IPS-20b (cell line): ENCODE results near the gene LRRC37A3.
"Not testable (repeated sequence)": the region's sequence is repeated elsewhere in the genome, so short reads cannot be mapped to it uniquely, and the experiment has no call there.

ENCODE experiments used
- H3K27ac ChIP-seq: one replicate; pipeline ENCODE4 v1.5.1; 2013; ENCODE audit warnings: low read length
- H3K27me3 ChIP-seq: 2 replicates; pipeline ENCODE4 v1.6.1; 2013; ENCODE audit warnings: mild to moderate bottlenecking, low read length, inconsistent platforms; ENCODE audit not compliant: insufficient read depth
- H3K36me3 ChIP-seq: 2 replicates; pipeline ENCODE4 v1.6.1; 2013; ENCODE audit warnings: low read depth, mild to moderate bottlenecking, inconsistent platforms, low read length, moderate library complexity; ENCODE audit not compliant: insufficient read depth
- H3K4me1 ChIP-seq: 2 replicates; pipeline ENCODE4 v1.6.1; 2013; ENCODE audit warnings: mild to moderate bottlenecking, control low read depth, inconsistent platforms, low read length, moderate library complexity; ENCODE audit not compliant: insufficient read depth
- H3K4me3 ChIP-seq: 2 replicates; pipeline ENCODE4 v1.5.1; 2013; ENCODE audit warnings: mild to moderate bottlenecking, low read length, inconsistent platforms
- H3K9ac ChIP-seq: 2 replicates; pipeline ENCODE4 v1.6.1; 2013; ENCODE audit warnings: low read depth, mild to moderate bottlenecking, inconsistent platforms, low read length, moderate library complexity
- H3K9me3 ChIP-seq: 2 replicates; pipeline ENCODE4 v1.6.1; 2013; ENCODE audit warnings: mild to moderate bottlenecking, low read depth, low read length, inconsistent platforms; ENCODE audit not compliant: insufficient read depth

Gene LRRC37A3

GRCh38 chr17:64847504-64848466, 71.5 kb downstream of the LRRC37A3 start:
- H3K27me3 ChIP-seq, H3K4me3 ChIP-seq: not testable (repeated sequence)

GRCh38 chr17:64846892-64847291, 72.4 kb downstream of the LRRC37A3 start:
- not testable (repeated sequence) for H3K27ac ChIP-seq, H3K9ac ChIP-seq, H3K9me3 ChIP-seq, H3K4me1 ChIP-seq, H3K4me3 ChIP-seq, H3K27me3 ChIP-seq, H3K36me3 ChIP-seq

More at GRCh38 chr17:64847504-64848466, 71.5 kb downstream of the LRRC37A3 start:
- not testable (repeated sequence) for H3K27ac ChIP-seq, H3K9ac ChIP-seq, H3K9me3 ChIP-seq, H3K4me1 ChIP-seq, H3K36me3 ChIP-seq

GRCh38 chr17:64843918-64844317, 75.4 kb downstream of the LRRC37A3 start:
- not testable (repeated sequence) for H3K27me3 ChIP-seq, H3K9me3 ChIP-seq, H3K27ac ChIP-seq, H3K36me3 ChIP-seq, H3K9ac ChIP-seq, H3K4me1 ChIP-seq, H3K4me3 ChIP-seq

GRCh38 chr17:64842900-64843299, 76.4 kb downstream of the LRRC37A3 start:
- H3K9me3 ChIP-seq, H3K4me1 ChIP-seq, H3K4me3 ChIP-seq, H3K27me3 ChIP-seq, H3K27ac ChIP-seq, H3K9ac ChIP-seq, H3K36me3 ChIP-seq: not testable (repeated sequence)

GRCh38 chr17:64840960-64841359, 78.3 kb downstream of the LRRC37A3 start:
- H3K4me3 ChIP-seq, H3K27ac ChIP-seq, H3K27me3 ChIP-seq, H3K9me3 ChIP-seq, H3K9ac ChIP-seq, H3K36me3 ChIP-seq, H3K4me1 ChIP-seq: not testable (repeated sequence)

- H3K27ac ChIP-seq, H3K9ac ChIP-seq: not testable (repeated sequence)
Observed at GRCh38 chr17:64838513-64838912, 80.8 kb downstream of the LRRC37A3 start.

GRCh38 chr17:64837018-64837761, 82.1 kb downstream of the LRRC37A3 start:
- H3K27me3 ChIP-seq, H3K27ac ChIP-seq, H3K9ac ChIP-seq, H3K4me1 ChIP-seq, H3K36me3 ChIP-seq, H3K9me3 ChIP-seq: not testable (repeated sequence)
- peak overlapping the region; percentile 73 for H3K4me3 ChIP-seq

More at GRCh38 chr17:64838513-64838912, 80.8 kb downstream of the LRRC37A3 start:
- H3K36me3 ChIP-seq, H3K27me3 ChIP-seq, H3K9me3 ChIP-seq, H3K4me1 ChIP-seq, H3K4me3 ChIP-seq: not testable (repeated sequence)

- not testable (repeated sequence) for H3K27me3 ChIP-seq, H3K4me1 ChIP-seq, H3K36me3 ChIP-seq, H3K9me3 ChIP-seq, H3K27ac ChIP-seq
- Histone ChIP-seq H3K4me3 (peak overlapping the region; percentile 73), H3K9ac (peak overlapping the region; percentile 37; the same call in 1 of the 2 replicates)
Observed at GRCh38 chr17:64836623-64837017, 82.7 kb downstream of the LRRC37A3 start.

- not testable (repeated sequence) for H3K27ac ChIP-seq, H3K27me3 ChIP-seq, H3K4me3 ChIP-seq
Observed at GRCh38 chr17:64834060-64834459, 85.2 kb downstream of the LRRC37A3 start.

GRCh38 chr17:64830631-64831040, 88.6 kb downstream of the LRRC37A3 start:
- H3K9me3 ChIP-seq, H3K9ac ChIP-seq, H3K4me1 ChIP-seq, H3K4me3 ChIP-seq, H3K36me3 ChIP-seq, H3K27me3 ChIP-seq, H3K27ac ChIP-seq: not testable (repeated sequence)

More at GRCh38 chr17:64834060-64834459, 85.2 kb downstream of the LRRC37A3 start:
- not testable (repeated sequence) for H3K36me3 ChIP-seq, H3K9ac ChIP-seq, H3K4me1 ChIP-seq, H3K9me3 ChIP-seq

GRCh38 chr17:64829824-64830630, 89.3 kb downstream of the LRRC37A3 start:
- not testable (repeated sequence) for H3K36me3 ChIP-seq, H3K9me3 ChIP-seq, H3K27me3 ChIP-seq, H3K27ac ChIP-seq, H3K9ac ChIP-seq, H3K4me1 ChIP-seq, H3K4me3 ChIP-seq
